ENCODE measurements around the gene SLC39A1.
A peak's percentile ranks its signal among the peaks of the same experiment; 100 is the strongest.
"Not testable (repeated sequence)": the region's sequence is repeated elsewhere in the genome, so short reads cannot be mapped to it uniquely, and the experiment has no call there.

Gene SLC39A1

GRCh38 chr1:153963030-153963849 lies at the start of gene SLC39A1:
Gene SLC39A1 (minus strand): TSS chr1:153963537. CDS start chr1:153962715, 822 bp downstream.
- peak; percentile 97 for DNase-seq (ENCODE audit: low spot score)

- DNase-seq (ENCODE audit: low spot score) = not testable (repeated sequence)
Measured at GRCh38 chr1:154012543-154012942, 49.2 kb upstream of the SLC39A1 start.

- DNase-seq (ENCODE audit: low spot score) = no peak
Measured at GRCh38 chr1:154012129-154012528, 48.8 kb upstream of the SLC39A1 start.

- DNase-seq (ENCODE audit: low spot score) = no peak
Measured at GRCh38 chr1:154006136-154006535, 42.8 kb upstream of the SLC39A1 start.

GRCh38 chr1:154000420-154000819 lies 37.1 kb upstream of the SLC39A1 start:
- no peak for DNase-seq (ENCODE audit: low spot score)

GRCh38 chr1:153996882-153997281 lies 33.5 kb upstream of the SLC39A1 start:
- not testable (repeated sequence) for DNase-seq (ENCODE audit: low spot score)

GRCh38 chr1:153995640-153996039 lies 32.3 kb upstream of the SLC39A1 start:
- DNase-seq (ENCODE audit: low spot score) = no peak

- no peak for DNase-seq (ENCODE audit: low spot score)
Measured at GRCh38 chr1:153995202-153995601, 31.9 kb upstream of the SLC39A1 start.

GRCh38 chr1:153991806-153992205 lies 28.5 kb upstream of the SLC39A1 start:
- no peak for DNase-seq (ENCODE audit: low spot score)

- no peak for DNase-seq (ENCODE audit: low spot score)
Measured at GRCh38 chr1:153991151-153991630, 27.9 kb upstream of the SLC39A1 start.

- peak; percentile 97 for DNase-seq (ENCODE audit: low spot score)
Measured at GRCh38 chr1:153990468-153991150, 27.3 kb upstream of the SLC39A1 start, which contains the start of gene RPS27. Gene RPS27 (plus strand): TSS chr1:153990762. CDS start chr1:153990797, 35 bp downstream.

- DNase-seq (ENCODE audit: low spot score) = no peak
Measured at GRCh38 chr1:153987621-153988020, 24.3 kb upstream of the SLC39A1 start.

- no peak for DNase-seq (ENCODE audit: low spot score)
Measured at GRCh38 chr1:153985941-153986761, 22.8 kb upstream of the SLC39A1 start, which contains the start of gene RAB13. Gene RAB13 (minus strand): TSS chr1:153986339. CDS start chr1:153986236, 103 bp downstream.

- DNase-seq (ENCODE audit: low spot score) = no peak
Measured at GRCh38 chr1:153985341-153985912, 22.1 kb upstream of the SLC39A1 start.

GRCh38 chr1:153984123-153984894 lies 21.0 kb upstream of the SLC39A1 start:
- no peak for DNase-seq (ENCODE audit: low spot score)

GRCh38 chr1:153981735-153982134 lies 18.4 kb upstream of the SLC39A1 start:
- DNase-seq (ENCODE audit: low spot score) = not testable (repeated sequence)

GRCh38 chr1:153979091-153979490 lies 15.8 kb upstream of the SLC39A1 start:
- not testable (repeated sequence) for DNase-seq (ENCODE audit: low spot score)

- DNase-seq (ENCODE audit: low spot score) = no peak
Measured at GRCh38 chr1:153978274-153978909, 15.1 kb upstream of the SLC39A1 start.

- peak; percentile 90 for DNase-seq (ENCODE audit: low spot score)
Measured at GRCh38 chr1:153977250-153978240, 14.2 kb upstream of the SLC39A1 start, which contains the start of gene JTB. Gene JTB (minus strand): TSS chr1:153977674. CDS start chr1:153977252, 422 bp downstream.
